ENCODE measurements around the gene ZNF132.
"Not testable (repeated sequence)": the region's sequence is repeated elsewhere in the genome, so short reads cannot be mapped to it uniquely, and the experiment has no call there.

ZNF132 gene

GRCh38 chr19:58468216-58468839 is 28.4 kb upstream of the ZNF132 start:
- DNase-seq (ENCODE audit: low read depth, low spot score) = no peak

GRCh38 chr19:58466760-58467589 is 27.0 kb upstream of the ZNF132 start, which contains the start of gene ZNF324:
Gene ZNF324, plus strand, starts transcription at chr19:58467080. Its CDS starts 2,106 bp downstream, at chr19:58469186.
- DNase-seq (ENCODE audit: low read depth, low spot score) = peak; percentile 99

- DNase-seq (ENCODE audit: low read depth, low spot score) = no peak
These were observed 26.3 kb upstream of the ZNF132 start for GRCh38 chr19:58466089-58466759.

- no peak for DNase-seq (ENCODE audit: low read depth, low spot score)
These were observed 20.1 kb upstream of the ZNF132 start for GRCh38 chr19:58460039-58460438.

GRCh38 chr19:58456111-58456510 is 16.2 kb upstream of the ZNF132 start:
- DNase-seq (ENCODE audit: low read depth, low spot score) = no peak

- DNase-seq (ENCODE audit: low read depth, low spot score) = no peak
These were observed 15.4 kb upstream of the ZNF132 start for GRCh38 chr19:58455306-58455705.

- no peak for DNase-seq (ENCODE audit: low read depth, low spot score)
These were observed 13.8 kb upstream of the ZNF132 start for GRCh38 chr19:58453743-58454142.

GRCh38 chr19:58451358-58452101 is 11.6 kb upstream of the ZNF132 start, which contains the start of gene ZNF324B:
Gene ZNF324B, plus strand, starts transcription at chr19:58451622. Its CDS starts 2,080 bp downstream, at chr19:58453702.
- peak; percentile 98 for DNase-seq (ENCODE audit: low read depth, low spot score)

GRCh38 chr19:58450856-58451357 is 11.0 kb upstream of the ZNF132 start:
- DNase-seq (ENCODE audit: low read depth, low spot score) = peak; percentile 18

- not testable (repeated sequence) for DNase-seq (ENCODE audit: low read depth, low spot score)
These were observed 10.0 kb upstream of the ZNF132 start for GRCh38 chr19:58449980-58450379.

- DNase-seq (ENCODE audit: low read depth, low spot score) = not testable (repeated sequence)
These were observed 8.9 kb upstream of the ZNF132 start for GRCh38 chr19:58448860-58449259.

- not testable (repeated sequence) for DNase-seq (ENCODE audit: low read depth, low spot score)
These were observed 3.0 kb upstream of the ZNF132 start for GRCh38 chr19:58442986-58443385.

- DNase-seq (ENCODE audit: low read depth, low spot score) = no peak
These were observed 603 bp upstream of the ZNF132 start for GRCh38 chr19:58440556-58440955.

- no peak for DNase-seq (ENCODE audit: low read depth, low spot score)
These were observed 5.7 kb downstream of the ZNF132 start for GRCh38 chr19:58434217-58434616.

GRCh38 chr19:58429745-58430144 is 10.2 kb downstream of the ZNF132 start:
- no peak for DNase-seq (ENCODE audit: low read depth, low spot score)

- DNase-seq (ENCODE audit: low read depth, low spot score) = no peak
These were observed 11.3 kb downstream of the ZNF132 start for GRCh38 chr19:58428617-58429016.

GRCh38 chr19:58417071-58417470 is 22.9 kb downstream of the ZNF132 start:
- no peak for DNase-seq (ENCODE audit: low read depth, low spot score)

- DNase-seq (ENCODE audit: low read depth, low spot score) = no peak
These were observed 23.3 kb downstream of the ZNF132 start for GRCh38 chr19:58416604-58417003.

- DNase-seq (ENCODE audit: low read depth, low spot score) = peak; percentile 49
These were observed 30.8 kb downstream of the ZNF132 start for GRCh38 chr19:58409010-58409790.

- DNase-seq (ENCODE audit: low read depth, low spot score) = peak; percentile 97
These were observed 31.6 kb downstream of the ZNF132 start, which contains the start of gene ZNF584 for GRCh38 chr19:58408152-58409009. Gene ZNF584, plus strand, starts transcription at chr19:58408649. Its CDS starts 499 bp downstream, at chr19:58409148.
